Neural progenitor cell (in vitro differentiated cells): ENCODE measurements around the gene SOX5. TPM values are rescaled to one million over a fixed set of nuclear protein-coding genes. Genes with fewer than 3 reads are reported as not detected.

Experiments used
- DNase-seq: peaks from one replicate; pipeline ENCODE4 v3.0.0-alpha.2; 2016; ENCODE audit warnings: low spot score
- H2AFZ ChIP-seq: fragments of 200-600 bp; sonication (generic); replicated peaks from 2 replicates; pipeline ENCODE4 v1.6.1; 2016; ENCODE audit warnings: antibody characterized with exemption
- H3F3A ChIP-seq: fragments of 200-600 bp; sonication (generic); 2 replicates; pipeline ENCODE4 v1.6.1; 2016; ENCODE audit warnings: antibody characterized with exemption, low read depth
- H3K27ac ChIP-seq: fragments of 200-600 bp; sonication (generic); 2 replicates; pipeline ENCODE4 v1.5.1; 2016; ENCODE audit warnings: mild to moderate bottlenecking
- H3K27me3 ChIP-seq: fragments of 200-600 bp; sonication (generic); 2 replicates; pipeline ENCODE4 v1.6.1; 2016; ENCODE audit warnings: mild to moderate bottlenecking, moderate library complexity
- H3K36me3 ChIP-seq: fragments of 200-600 bp; sonication (generic); 2 replicates; pipeline ENCODE4 v1.5.1; 2016
- H3K4me1 ChIP-seq: fragments of 200-600 bp; sonication (generic); 2 replicates; pipeline ENCODE4 v1.6.1; 2016; ENCODE audit warnings: mixed run types
- H3K4me2 ChIP-seq: fragments of 200-600 bp; sonication (generic); 2 replicates; pipeline ENCODE4 v1.6.1; 2016
- H3K4me3 ChIP-seq: fragments of 200-600 bp; sonication (generic); 2 replicates; pipeline ENCODE4 v1.5.1; 2016
- H3K79me2 ChIP-seq: fragments of 200-600 bp; sonication (generic); 2 replicates; pipeline ENCODE4 v1.6.1; 2016; ENCODE audit warnings: low read depth
- H3K9ac ChIP-seq: fragments of 200-600 bp; sonication (generic); 2 replicates; pipeline ENCODE4 v1.6.1; 2016
- H3K9me3 ChIP-seq: fragments of 200-600 bp; sonication (generic); 2 replicates; pipeline ENCODE4 v1.5.1; 2016; ENCODE audit warnings: low read depth
- H4K20me1 ChIP-seq: fragments of 200-600 bp; sonication (generic); 2 replicates; pipeline ENCODE4 v1.6.1; 2016; ENCODE audit warnings: low read depth
- H3K27ac Mint-ChIP-seq: 3 replicates; pipeline ENCODE4 v1.8.0; 2021; ENCODE audit warnings: mixed read lengths
- H3K27me3 Mint-ChIP-seq: 2 replicates; pipeline ENCODE4 v1.8.0; 2022; ENCODE audit warnings: low read depth, mild to moderate bottlenecking, inconsistent platforms, moderate library complexity, mixed read lengths; ENCODE audit not compliant: insufficient read depth
- H3K36me3 Mint-ChIP-seq: 3 replicates; pipeline ENCODE4 v1.8.0; 2021; ENCODE audit warnings: mixed read lengths
- H3K4me1 Mint-ChIP-seq: 3 replicates; pipeline ENCODE4 v1.8.0; 2021; ENCODE audit warnings: mixed read lengths
- H3K4me3 Mint-ChIP-seq: 3 replicates; pipeline ENCODE4 v1.8.0; 2021; ENCODE audit warnings: mild to moderate bottlenecking, moderate library complexity, mixed read lengths
- H3K9me3 Mint-ChIP-seq: 3 replicates; pipeline ENCODE4 v1.8.0; 2020; ENCODE audit warnings: mixed read lengths
- CTCF ChIP-seq: fragments of 200-600 bp; sonication (generic); IDR thresholded peaks from 2 replicates; pipeline ENCODE4 v1.5.1; 2017; ENCODE audit warnings: antibody characterized with exemption, mild to moderate bottlenecking
- EZH2 ChIP-seq: fragments of 200-600 bp; sonication (generic); IDR thresholded peaks from 2 replicates; pipeline ENCODE4 v1.6.1; 2017; ENCODE audit warnings: antibody characterized with exemption, mild to moderate bottlenecking, moderate library complexity
- EZH2phosphoT487 ChIP-seq: fragments of 200-600 bp; sonication (generic); IDR thresholded peaks from 2 replicates; pipeline ENCODE4 v1.6.1; 2017; ENCODE audit warnings: antibody characterized with exemption
- total RNA-seq: library from RNA; depleted of rRNA; stranded (reverse); fragments of >200 nt; gene quantifications from 2 replicates; pipeline ENCODE4 v1.2.3, GENCODE V29; 2015; ENCODE audit warnings: low replicate concordance

The SOX5 gene
- total RNA-seq, 1 donor from 2014 or later, result 79.5 TPM

DNA sequence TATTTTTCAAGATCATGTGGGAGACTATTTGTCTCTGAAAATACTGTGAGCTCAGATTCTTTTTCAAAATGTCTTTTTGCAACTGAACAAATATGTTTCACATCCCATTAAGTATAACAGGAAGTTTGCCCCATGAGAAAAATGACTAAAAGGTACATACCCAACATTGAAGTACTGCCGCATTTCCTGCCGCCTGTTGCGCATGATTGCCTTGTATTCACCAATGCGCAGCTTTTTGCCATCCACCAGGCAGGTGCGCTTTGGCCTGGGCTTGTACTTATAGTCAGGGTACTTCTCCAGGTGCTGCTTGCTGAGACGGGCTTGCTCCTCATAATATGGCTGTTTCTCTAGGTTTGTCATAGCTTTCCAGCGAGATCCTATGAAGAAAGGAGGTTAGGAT lies 413.2 kb downstream of the SOX5 start:
- Histone ChIP-seq H3K4me2 (no peak overlapping the region), H3K9me3 (no peaks in the 10 kb centered on the region), H4K20me1 (no peaks in the 10 kb centered on the region), H3K9ac (no peak overlapping the region), H3K27ac (no peak overlapping the region), H3K27me3 (no peaks in the 10 kb centered on the region), H3K4me1 (no peaks in the 10 kb centered on the region), H3F3A (peaks cover 4% of the 10 kb centered on the region), H3K79me2 (no peaks in the 10 kb centered on the region), H3K4me3 (no peak overlapping the region), H3K36me3 (peaks cover 20% of the 10 kb centered on the region), H2AFZ (no peak overlapping the region)
- TF ChIP-seq EZH2, result no peak
- no peak for TF ChIP-seq EZH2phosphoT487
- no peak for TF ChIP-seq CTCF
- Mint-ChIP-seq H3K27me3 (peaks cover 3% of the 10 kb centered on the region), H3K9me3 (no peaks in the 10 kb centered on the region), H3K4me1 (no peaks in the 10 kb centered on the region), H3K36me3 (peaks cover 30% of the 10 kb centered on the region), H3K27ac (no peak overlapping the region), H3K4me3 (no peak overlapping the region)
- DNase-seq, result no peak

DNA sequence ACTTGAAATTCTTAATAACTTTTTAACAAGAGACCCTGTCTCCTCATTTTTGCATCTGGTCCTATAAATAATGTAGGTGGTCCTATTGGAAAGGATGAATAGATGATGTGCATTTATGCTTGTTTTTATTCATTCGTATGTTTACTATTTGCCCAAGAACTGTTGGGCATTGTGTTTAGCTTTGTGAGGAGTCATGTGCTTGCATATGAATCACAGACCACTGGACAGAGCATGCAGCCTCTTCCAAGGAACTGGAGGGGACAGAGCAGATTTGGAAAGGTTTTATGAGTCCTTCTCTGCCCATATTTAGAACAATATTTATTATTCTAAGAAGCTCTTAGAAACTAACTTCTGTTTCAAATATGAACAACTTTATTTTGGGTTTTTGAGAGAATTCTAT lies 414.0 kb downstream of the SOX5 start:
- H3K27me3 ChIP-seq, result no peaks in the 10 kb centered on the region
- H3F3A ChIP-seq, result peaks cover 4% of the 10 kb centered on the region
- no peak overlapping the region for H3K27ac Mint-ChIP-seq
- H3K79me2 ChIP-seq, result no peaks in the 10 kb centered on the region
- H3K27me3 Mint-ChIP-seq, result peaks cover 3% of the 10 kb centered on the region
- H3K36me3 Mint-ChIP-seq, result peaks cover 30% of the 10 kb centered on the region
- no peak for DNase-seq
- no peaks in the 10 kb centered on the region for H3K4me1 Mint-ChIP-seq
- H3K9ac ChIP-seq, result no peak overlapping the region
- H3K36me3 ChIP-seq, result peaks cover 12% of the 10 kb centered on the region
- no peaks in the 10 kb centered on the region for H3K9me3 Mint-ChIP-seq
- H3K4me3 ChIP-seq, result no peak overlapping the region
- H4K20me1 ChIP-seq, result no peaks in the 10 kb centered on the region
- no peaks in the 10 kb centered on the region for H3K9me3 ChIP-seq
- H3K4me1 ChIP-seq, result no peaks in the 10 kb centered on the region
- H3K27ac ChIP-seq, result no peak overlapping the region
- H2AFZ ChIP-seq, result no peak overlapping the region
- TF ChIP-seq EZH2 (no peak), CTCF (no peak), EZH2phosphoT487 (no peak)
- no peak overlapping the region for H3K4me3 Mint-ChIP-seq
- no peak overlapping the region for H3K4me2 ChIP-seq

GRCh38 chr12:23534196-23534595 lies 415.3 kb downstream of the SOX5 start:
- H3K4me2 ChIP-seq, result no peak overlapping the region
- H3F3A ChIP-seq, result peaks cover 4% of the 10 kb centered on the region
- no peaks in the 10 kb centered on the region for H4K20me1 ChIP-seq
- H3K4me3 Mint-ChIP-seq, result no peak overlapping the region
- peaks cover 10% of the 10 kb centered on the region for H3K36me3 ChIP-seq
- no peaks in the 10 kb centered on the region for H3K9me3 Mint-ChIP-seq
- H3K27me3 Mint-ChIP-seq, result peaks cover 3% of the 10 kb centered on the region
- peaks cover 30% of the 10 kb centered on the region for H3K36me3 Mint-ChIP-seq
- TF ChIP-seq CTCF, result no peak
- no peak for TF ChIP-seq EZH2
- TF ChIP-seq EZH2phosphoT487, result no peak
- H3K27ac ChIP-seq, result no peak overlapping the region
- no peak overlapping the region for H2AFZ ChIP-seq
- DNase-seq, result no peak
- no peaks in the 10 kb centered on the region for H3K4me1 ChIP-seq
- H3K27ac Mint-ChIP-seq, result no peak overlapping the region
- no peaks in the 10 kb centered on the region for H3K79me2 ChIP-seq
- H3K9ac ChIP-seq, result no peak overlapping the region
- no peaks in the 10 kb centered on the region for H3K4me1 Mint-ChIP-seq
- no peaks in the 10 kb centered on the region for H3K9me3 ChIP-seq
- H3K4me3 ChIP-seq, result no peak overlapping the region
- no peaks in the 10 kb centered on the region for H3K27me3 ChIP-seq

DNA sequence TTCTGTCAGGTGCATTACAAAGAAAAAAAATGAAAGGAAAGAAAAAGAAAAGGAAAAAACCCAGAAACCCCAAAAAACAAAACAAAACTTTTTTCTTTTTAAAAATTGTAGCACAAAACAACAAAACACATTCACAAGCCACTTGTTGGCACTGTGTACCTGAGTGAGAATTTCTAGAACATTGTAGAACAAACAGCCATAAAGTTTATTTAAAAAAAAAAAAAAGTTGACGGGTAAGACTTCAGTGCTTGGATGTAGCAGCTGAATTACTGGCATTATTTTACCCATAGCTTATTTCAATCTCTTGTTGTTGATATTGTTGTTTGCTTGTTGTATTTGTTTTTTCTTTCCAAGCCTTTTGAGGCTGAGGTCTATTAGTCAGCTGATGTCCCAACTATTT lies 415.8 kb downstream of the SOX5 start:
- H3K27me3 Mint-ChIP-seq, result no peaks in the 10 kb centered on the region
- H2AFZ ChIP-seq, result no peak overlapping the region
- H3K27ac Mint-ChIP-seq, result no peak overlapping the region

More for the DNA sequence above, 415.8 kb downstream of the SOX5 start:
- Histone ChIP-seq H3K27ac (no peak overlapping the region), H3K79me2 (no peaks in the 10 kb centered on the region), H4K20me1 (no peaks in the 10 kb centered on the region), H3K36me3 (peaks cover 10% of the 10 kb centered on the region), H3K27me3 (no peaks in the 10 kb centered on the region), H3F3A (peaks cover 4% of the 10 kb centered on the region), H3K4me3 (no peak overlapping the region), H3K4me1 (no peaks in the 10 kb centered on the region), H3K9me3 (no peaks in the 10 kb centered on the region), H3K4me2 (no peak overlapping the region), H3K9ac (no peak overlapping the region)
- H3K4me3 Mint-ChIP-seq, result no peak overlapping the region
- peaks cover 27% of the 10 kb centered on the region for H3K36me3 Mint-ChIP-seq
- TF ChIP-seq EZH2, result no peak
- TF ChIP-seq CTCF, result no peak
- TF ChIP-seq EZH2phosphoT487, result no peak
- no peaks in the 10 kb centered on the region for H3K9me3 Mint-ChIP-seq
- no peaks in the 10 kb centered on the region for H3K4me1 Mint-ChIP-seq
- no peak for DNase-seq
